Fibroblast of pulmonary artery (primary cell): ENCODE measurements around the gene C14orf119.

Experiments used
- DNase-seq: peaks from one replicate; pipeline ENCODE4 v3.0.0-alpha.2; 2010; ENCODE audit warnings: low read depth
- H3K4me3 ChIP-seq: replicated peaks from 2 replicates; pipeline ENCODE4 v1.5.1; 2011; ENCODE audit warnings: low read depth, mild to moderate bottlenecking, control low read depth, low read length, moderate library complexity
- TF ChIP-seq, protein P1 (sequence below): IDR thresholded peaks from 2 replicates; pipeline ENCODE4 v1.5.1; 2011; ENCODE audit warnings: mild to moderate bottlenecking, control low read depth, low read length, inconsistent platforms; ENCODE audit errors: missing control alignments

Gene C14orf119

DNA sequence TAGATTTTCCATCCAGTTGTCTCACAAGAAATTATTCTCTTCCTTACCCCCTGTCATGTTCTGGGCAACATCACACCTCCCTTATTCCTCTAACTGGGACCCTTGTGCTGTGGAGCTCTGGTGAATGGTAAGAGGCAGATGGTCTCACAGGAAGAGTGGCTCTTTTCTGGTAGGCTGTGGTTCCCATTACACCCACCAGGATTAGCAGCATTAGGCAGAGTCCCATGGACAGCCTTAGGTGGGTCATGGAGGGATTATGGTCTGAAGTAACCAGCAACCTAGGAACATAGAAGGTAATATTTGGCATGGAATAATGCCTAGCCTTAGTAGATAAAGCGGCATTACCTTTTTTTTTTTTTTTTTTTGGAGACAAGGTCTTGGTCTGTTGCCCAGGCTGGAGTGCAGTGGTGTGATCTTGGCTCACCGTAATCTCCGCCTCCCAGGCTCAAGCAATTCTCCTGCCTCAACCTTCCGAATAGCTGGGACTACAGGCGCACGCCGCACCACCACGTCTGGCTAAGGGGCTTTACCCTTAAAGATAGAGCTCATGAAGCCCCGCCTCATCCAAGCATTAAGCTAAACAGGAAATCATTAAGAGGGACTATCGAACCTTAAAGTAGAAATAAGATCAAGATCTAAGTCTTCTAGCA, 4.0 kb downstream of the C14orf119 start:
- no peak for DNase-seq
- no peak overlapping the region for H3K4me3 ChIP-seq
- TF ChIP-seq, protein P1, sequence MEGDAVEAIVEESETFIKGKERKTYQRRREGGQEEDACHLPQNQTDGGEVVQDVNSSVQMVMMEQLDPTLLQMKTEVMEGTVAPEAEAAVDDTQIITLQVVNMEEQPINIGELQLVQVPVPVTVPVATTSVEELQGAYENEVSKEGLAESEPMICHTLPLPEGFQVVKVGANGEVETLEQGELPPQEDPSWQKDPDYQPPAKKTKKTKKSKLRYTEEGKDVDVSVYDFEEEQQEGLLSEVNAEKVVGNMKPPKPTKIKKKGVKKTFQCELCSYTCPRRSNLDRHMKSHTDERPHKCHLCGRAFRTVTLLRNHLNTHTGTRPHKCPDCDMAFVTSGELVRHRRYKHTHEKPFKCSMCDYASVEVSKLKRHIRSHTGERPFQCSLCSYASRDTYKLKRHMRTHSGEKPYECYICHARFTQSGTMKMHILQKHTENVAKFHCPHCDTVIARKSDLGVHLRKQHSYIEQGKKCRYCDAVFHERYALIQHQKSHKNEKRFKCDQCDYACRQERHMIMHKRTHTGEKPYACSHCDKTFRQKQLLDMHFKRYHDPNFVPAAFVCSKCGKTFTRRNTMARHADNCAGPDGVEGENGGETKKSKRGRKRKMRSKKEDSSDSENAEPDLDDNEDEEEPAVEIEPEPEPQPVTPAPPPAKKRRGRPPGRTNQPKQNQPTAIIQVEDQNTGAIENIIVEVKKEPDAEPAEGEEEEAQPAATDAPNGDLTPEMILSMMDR, result no peak

DNA sequence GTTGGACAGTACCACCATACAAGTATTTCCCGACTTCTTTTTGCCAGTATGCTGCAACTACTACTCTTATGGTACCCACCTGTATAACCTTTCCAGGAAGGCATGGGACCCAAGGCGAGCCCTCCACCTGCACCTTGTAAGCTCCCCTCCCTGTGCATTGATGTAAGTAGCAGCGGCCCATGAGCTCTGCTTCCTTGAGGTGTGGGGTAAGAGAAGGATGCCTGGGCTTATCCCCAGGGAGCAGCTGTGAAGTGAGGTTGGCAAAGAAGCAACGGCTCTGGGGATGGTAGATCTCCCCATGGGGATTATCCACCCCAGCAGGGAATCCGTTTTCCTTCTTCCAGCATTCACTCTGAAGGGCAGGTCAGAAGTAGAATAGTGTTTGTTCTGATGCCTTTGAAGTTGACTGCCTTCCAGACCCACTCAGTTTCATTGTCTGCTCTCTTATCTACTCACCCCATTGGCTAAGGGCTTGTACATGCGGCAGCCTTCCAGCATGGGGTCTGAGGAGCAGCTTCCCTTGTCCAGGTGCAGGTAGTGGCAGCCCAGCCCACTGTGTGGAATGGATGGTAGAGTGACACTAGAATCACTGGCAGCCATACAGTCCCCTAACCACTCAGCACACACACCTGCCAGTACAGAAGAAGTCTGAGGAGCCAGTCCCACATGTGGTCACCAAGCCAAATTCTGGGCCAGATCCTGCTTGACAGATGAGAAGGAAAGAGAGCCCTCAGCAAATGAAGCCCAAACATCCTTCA, 6.1 kb downstream of the C14orf119 start:
- DNase-seq, result no peak
- H3K4me3 ChIP-seq, result no peak overlapping the region
- TF ChIP-seq, protein P1, result no peak

DNA sequence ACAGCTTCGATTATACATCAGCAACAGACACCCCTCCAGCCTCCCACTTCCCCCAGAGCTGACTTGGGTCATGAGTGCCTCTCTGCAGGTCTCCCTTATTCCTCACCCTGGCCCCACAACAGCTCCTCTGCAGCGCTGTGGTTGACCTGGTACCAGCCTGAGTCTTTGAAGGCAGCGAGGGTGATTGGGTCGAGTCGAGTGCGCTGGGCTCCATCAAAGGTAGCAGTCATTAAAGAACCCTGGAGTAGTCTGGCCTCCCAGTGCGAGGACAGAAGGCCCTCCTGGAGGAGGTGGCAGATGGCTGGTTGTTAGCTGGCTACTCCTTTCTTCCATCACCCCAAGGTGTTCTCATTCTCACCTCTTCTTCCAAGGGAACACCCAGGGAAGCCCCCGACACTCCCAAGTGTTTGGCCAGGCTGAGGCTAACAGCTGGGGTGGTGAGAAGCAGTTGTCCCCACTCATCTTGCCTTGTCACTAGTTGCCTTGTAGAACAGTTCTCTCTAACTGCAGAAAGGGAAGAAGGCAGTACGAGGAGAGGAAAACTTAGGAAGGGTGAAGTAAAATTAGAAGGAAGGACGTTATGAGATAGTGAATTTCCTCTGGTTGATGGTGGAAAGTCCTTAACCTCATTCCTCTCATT, 6.8 kb downstream of the C14orf119 start:
- DNase-seq, result no peak
- H3K4me3 ChIP-seq, result no peak overlapping the region
- TF ChIP-seq, protein P1, result no peak

DNA sequence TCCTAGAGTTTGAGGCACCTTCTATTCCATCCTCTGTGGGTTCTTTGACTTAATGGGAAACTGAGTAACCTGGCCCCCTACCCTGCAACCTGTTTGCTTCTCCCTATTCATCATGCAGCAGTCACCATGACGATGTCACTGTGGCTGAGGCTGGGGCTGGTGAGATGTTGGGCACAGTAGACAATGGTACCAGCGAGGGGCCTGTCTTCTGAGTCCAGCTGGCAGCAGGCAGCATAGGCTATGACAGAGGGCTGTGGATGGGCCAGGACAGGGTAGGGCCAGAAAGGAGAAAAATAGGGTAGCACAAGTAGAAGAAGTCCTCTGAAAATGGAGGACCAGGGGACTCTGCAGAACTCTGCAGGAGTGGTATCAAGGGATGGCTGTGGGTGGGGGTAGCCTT, 7.5 kb downstream of the C14orf119 start:
- DNase-seq, result no peak
- H3K4me3 ChIP-seq, result no peak overlapping the region
- TF ChIP-seq, protein P1, result no peak

DNA sequence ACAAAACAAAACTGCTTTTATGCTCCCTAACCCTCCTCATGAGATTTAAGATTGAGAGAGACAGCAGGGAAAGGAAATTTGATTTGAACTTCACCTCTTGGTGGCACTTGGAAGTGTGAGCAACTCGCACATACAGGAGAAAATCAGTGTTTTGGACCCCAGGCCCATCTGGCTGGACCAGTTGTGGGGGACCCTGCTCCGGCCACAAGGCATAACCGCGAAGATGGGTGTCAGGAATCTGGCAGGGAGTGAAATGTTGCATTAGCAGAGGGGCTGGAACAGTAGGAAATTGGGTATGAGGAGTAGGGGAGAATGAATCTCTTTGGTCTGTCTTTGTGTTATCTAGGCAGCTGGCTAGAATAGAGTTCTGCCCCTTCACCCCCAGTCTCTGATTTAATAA, 8.3 kb downstream of the C14orf119 start:
- no peak overlapping the region for H3K4me3 ChIP-seq
- DNase-seq, result no peak
- TF ChIP-seq, protein P1, result no peak

DNA sequence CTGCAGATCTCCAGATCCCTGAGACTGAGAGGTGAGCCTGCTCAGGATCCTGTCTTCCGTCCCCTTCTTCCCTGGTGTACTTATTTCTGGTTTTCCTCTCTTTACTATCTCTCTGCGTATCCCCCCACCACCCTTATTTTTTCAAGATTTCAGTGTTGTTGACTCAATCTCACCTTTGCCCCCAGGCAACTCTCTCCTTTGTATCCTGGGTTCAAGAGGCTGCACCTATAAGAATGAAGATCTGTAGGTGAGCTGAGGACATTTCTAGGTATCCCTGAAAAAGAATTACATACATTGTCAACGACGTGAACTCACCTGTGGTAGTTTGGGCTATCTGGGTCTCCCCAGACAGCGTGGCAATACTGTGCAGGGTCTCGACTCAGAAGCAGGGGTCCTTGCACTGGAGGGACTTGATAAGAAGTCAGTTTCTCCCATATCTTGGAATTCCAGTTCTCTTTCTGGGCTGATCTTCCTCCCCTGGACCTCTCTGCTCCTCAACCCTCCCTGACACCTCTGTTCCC, 8.8 kb downstream of the C14orf119 start:
- TF ChIP-seq, protein P1, result no peak
- DNase-seq, result no peak
- no peak overlapping the region for H3K4me3 ChIP-seq
